Activated naive CD4-positive, alpha-beta T cell treated with anti-CD3 and anti-CD28 coated beads, Interleukin-2, amount 50 U/mL, for 72 hours (primary cell): ENCODE data around the gene UBE2E1. TPM values are rescaled to one million over a fixed set of nuclear protein-coding genes. Genes with fewer than 3 reads are reported as not detected.

Experiments
- ATAC-seq, 2 donors: fragments of 150-1000 bp; cut with Tn5 transposase; 2 replicates each; pipeline ENCODE4 v1.10.0; 2021; ENCODE audit warnings: mild to moderate bottlenecking in 2 of 2, moderate library complexity in 2 of 2
- DNase-seq, 2 donors: peaks; one replicate each; pipeline ENCODE4 v3.0.0; 2021 to 2022; ENCODE audit warnings: low spot score in 2 of 2
- H3K27ac Mint-ChIP-seq, 2 donors: one replicate each; pipeline ENCODE4 v1.8.0; 2022; ENCODE audit warnings: mild to moderate bottlenecking in 2 of 2, mixed read lengths in 2 of 2
- H3K36me3 Mint-ChIP-seq, 2 donors: one replicate each; pipeline ENCODE4 v1.8.0; 2022; ENCODE audit warnings: mixed read lengths in 2 of 2
- H3K9me3 Mint-ChIP-seq, 2 donors: one replicate each; pipeline ENCODE4 v1.8.0; 2022; ENCODE audit warnings: mixed read lengths in 2 of 2
- total RNA-seq, 2 donors: library from RNA; stranded (reverse); gene quantifications; one replicate each; pipeline ENCODE4 v1.2.3, GENCODE V29; 2022

UBE2E1 gene
- 10 to 100 TPM; 29.6 to 82.2 TPM for total RNA-seq

DNA sequence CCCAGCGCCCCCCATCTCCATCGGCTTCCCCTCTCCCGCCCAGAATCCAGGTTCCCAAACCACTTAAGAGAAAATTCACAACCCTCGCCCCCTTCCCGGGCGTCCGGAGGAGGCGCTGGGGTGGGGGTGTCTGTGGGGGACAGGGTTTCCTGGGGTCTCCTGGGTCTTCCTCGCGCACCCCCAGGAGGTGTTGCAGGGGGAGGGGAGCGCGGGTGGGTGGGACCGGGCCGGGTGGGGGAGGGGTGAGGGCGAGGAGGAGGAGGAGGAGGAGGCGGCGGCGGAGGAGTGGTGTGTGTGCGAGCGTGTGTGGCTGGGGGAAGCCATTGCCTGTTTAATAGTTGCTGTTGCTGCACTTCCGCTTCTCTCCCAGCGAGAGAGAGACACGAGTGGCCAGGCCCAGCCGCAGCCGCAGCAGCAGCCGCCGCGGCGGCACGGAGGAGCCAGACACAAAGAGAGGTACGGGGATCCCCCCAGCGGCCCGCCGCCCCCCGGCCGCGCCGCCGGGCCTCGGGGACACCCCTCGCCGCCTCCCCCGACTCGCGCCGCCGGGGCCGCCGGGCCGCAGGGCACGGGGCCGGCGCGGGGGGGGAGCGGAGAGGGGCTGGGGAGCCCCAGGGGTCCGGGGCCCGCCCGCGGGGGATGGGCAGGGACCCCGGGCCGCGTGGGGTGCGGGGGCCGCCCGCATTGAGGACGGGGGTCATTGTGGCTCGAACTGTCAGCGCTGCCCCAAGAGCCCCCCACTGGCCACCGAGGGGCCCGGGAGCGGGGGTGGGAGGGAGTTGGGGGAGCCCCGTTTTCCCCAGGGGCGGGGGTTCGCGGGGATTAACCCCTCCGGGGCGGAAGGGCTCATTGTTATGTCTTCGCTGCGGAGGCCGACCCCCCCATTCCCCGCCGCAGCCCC, at the start of gene UBE2E1:
UBE2E1 (plus strand) TSS at position 323 of the 901 bp plus-strand sequence. CDS start 1,315 bp downstream, outside the sequence.
- Mint-ChIP-seq H3K27ac (peak within 1 kb of the TSS; percentile 78 to 96), H3K9me3 (no peaks in the 10 kb centered on the region), H3K36me3 (peaks cover 16 to 22% of the 10 kb centered on the region in 2 donors)
- DNase-seq (peak; percentile 55 to 70), ATAC-seq (peak; percentile 74 to 80)

DNA sequence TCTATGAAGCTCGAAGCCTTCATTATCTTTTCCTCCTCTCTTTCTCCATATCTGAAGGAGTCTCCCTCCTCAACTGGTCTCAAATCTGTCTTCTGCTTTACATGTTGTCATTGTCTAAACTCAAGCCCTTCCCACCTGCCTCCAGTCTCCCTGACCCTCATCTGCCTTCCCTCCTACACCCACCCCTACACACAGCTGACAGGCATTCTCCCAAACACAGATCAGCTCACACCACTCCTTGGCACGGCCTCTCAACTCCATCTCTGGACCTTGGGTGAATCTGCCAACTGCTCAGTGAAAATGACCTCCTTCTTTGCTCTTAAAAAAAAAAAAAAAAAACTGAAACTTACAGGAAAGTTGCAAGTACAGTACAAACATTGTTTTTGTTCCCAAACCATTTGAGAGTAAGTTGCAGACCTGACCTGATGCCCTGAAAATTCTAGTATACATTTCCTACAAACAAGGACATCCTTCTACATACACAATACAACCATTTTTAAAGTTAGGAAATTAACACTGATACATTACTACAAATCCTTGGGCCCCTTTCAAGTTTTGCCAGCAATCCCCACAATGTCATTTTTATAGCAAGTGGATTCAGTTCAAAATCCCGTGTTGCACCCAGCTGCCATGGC, 49.4 kb upstream of the UBE2E1 start:
- Mint-ChIP-seq H3K36me3 (no peaks in the 10 kb centered on the region), H3K27ac (no peak overlapping the region), H3K9me3 (no peaks in the 10 kb centered on the region)
- DNase-seq: no peak
- ATAC-seq: no peak

DNA sequence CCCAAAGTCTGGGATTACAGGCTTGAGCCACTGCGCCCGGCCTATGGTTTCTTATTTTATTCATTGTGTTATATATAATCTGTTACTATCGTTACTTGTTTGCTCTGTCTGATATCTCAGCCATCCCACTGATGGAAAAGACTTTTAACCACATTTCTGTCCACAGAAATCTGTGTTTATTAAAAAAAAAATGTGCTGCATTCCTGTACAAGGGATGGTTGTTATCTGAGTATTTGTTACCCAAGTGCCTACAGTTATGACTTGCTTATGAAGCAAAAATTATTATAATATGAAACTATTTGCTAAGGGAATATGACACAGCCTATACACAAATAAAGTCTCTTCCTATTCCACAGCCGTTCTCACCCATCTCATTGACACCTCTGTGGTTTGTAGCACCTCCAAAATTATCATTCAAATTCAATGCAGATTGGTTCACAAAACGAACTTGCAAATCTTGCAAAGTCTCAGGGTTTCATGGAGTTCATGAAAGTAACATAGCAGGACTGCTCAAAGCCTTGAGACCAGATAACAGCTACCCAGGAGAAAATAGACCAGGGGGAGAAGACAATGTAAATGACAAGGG, 47.4 kb upstream of the UBE2E1 start:
- DNase-seq (no peak), ATAC-seq (no peak)
- no peak overlapping the region for H3K27ac Mint-ChIP-seq
- no peaks in the 10 kb centered on the region for H3K9me3 Mint-ChIP-seq
- no peaks in the 10 kb centered on the region for H3K36me3 Mint-ChIP-seq

DNA sequence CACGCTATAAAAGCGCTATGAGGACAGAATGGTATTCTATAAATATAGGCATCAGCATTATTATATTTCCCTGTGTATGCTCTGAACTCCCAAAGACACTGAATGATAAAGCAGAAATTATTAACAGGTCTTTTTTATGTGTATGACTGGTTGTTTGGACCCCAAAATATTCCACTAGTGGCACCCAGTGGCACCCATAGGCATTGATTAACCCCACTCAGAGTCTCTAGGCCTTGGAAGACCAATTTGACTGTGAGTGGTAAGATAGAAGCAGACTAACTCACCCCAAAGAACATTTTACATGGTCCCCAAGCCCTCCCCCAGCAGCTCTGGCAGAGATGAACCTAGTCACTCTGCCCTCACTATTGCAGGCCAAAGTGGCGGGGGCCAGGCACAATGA, 45.4 kb upstream of the UBE2E1 start:
- Mint-ChIP-seq H3K27ac (no peak overlapping the region), H3K36me3 (no peaks in the 10 kb centered on the region), H3K9me3 (no peaks in the 10 kb centered on the region)
- no peak for ATAC-seq
- no peak for DNase-seq

DNA sequence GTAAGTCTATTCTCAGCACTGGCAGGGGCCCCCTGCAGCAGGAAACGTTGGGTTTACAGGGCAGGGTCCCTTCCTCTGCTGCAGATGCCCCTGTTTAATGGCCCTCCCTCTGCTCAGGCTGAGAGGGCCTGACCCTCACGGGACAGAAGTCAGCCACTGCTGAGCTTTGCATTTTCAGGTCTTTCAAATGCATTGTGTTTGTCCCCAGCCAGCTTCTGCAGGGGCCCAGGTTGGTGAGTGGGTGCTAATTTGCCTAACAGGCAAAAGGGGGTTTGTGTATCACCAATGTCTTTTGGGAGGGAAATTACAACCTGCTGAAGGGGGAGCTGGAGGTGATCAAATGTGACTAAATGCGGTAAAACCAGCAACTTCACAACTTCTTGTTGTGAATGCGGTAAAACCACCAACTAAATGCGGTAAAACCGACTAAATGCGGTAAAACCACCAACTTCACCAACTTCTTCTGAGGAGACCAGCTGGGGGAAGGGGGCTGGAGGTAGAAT, 44.8 kb upstream of the UBE2E1 start:
- DNase-seq (no peak), ATAC-seq (peak; percentile 55 to 66)
- Mint-ChIP-seq H3K27ac (peak overlapping the region in 1 of 2 donors; percentile 14), H3K9me3 (no peaks in the 10 kb centered on the region), H3K36me3 (no peaks in the 10 kb centered on the region)

DNA sequence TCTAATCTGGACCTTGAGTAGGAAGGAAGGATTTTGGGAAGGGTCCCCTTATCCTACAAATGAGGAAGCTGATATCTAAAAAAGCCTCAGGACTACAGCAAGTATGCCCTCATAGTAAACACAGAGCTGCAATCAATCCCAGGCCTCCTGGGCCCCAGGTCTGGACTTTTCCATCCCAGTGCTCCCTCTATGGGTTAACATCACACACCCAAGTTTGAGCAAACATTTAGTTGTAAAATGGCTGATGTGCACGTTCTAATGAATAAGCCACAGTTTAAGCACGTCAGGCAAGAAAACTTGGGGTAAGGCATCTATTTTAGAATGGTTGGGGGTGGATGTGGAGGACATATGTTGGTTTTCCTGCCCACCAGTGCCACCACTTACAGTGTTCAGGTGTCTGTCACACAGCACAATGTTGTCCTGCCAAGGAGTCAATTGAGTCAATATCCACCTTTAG, 44.3 kb upstream of the UBE2E1 start:
- peak overlapping the region in 1 of 2 donors; percentile 14 for H3K27ac Mint-ChIP-seq
- peak; percentile 22 to 43 for ATAC-seq

DNA sequence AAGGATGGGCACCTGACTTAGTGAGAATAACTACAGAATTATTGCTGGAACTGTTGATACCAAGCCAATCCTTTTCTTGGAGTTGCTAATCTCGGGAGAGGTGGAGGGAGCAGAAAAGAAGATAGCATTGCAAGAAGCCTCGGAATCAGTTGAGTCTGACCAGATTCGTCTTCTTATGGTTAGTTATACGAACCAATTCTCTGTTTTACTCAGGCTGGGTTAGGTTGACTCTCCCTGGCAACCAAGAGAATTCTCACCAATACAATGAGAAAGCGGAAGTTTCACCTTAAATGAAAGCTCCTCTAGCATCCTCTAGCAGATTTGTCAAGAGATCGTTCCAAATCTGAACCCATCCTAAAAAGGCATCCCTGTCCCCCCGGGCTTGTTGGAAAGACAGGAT, 43.5 kb upstream of the UBE2E1 start:
- ATAC-seq: peak; percentile 28 to 79
- H3K36me3 Mint-ChIP-seq: no peaks in the 10 kb centered on the region
- H3K27ac Mint-ChIP-seq: no peak overlapping the region
- H3K9me3 Mint-ChIP-seq: no peaks in the 10 kb centered on the region
- DNase-seq: no peak

More for the DNA sequence above, 44.3 kb upstream of the UBE2E1 start:
- H3K9me3 Mint-ChIP-seq: no peaks in the 10 kb centered on the region
- no peak for DNase-seq
- H3K36me3 Mint-ChIP-seq: no peaks in the 10 kb centered on the region

DNA sequence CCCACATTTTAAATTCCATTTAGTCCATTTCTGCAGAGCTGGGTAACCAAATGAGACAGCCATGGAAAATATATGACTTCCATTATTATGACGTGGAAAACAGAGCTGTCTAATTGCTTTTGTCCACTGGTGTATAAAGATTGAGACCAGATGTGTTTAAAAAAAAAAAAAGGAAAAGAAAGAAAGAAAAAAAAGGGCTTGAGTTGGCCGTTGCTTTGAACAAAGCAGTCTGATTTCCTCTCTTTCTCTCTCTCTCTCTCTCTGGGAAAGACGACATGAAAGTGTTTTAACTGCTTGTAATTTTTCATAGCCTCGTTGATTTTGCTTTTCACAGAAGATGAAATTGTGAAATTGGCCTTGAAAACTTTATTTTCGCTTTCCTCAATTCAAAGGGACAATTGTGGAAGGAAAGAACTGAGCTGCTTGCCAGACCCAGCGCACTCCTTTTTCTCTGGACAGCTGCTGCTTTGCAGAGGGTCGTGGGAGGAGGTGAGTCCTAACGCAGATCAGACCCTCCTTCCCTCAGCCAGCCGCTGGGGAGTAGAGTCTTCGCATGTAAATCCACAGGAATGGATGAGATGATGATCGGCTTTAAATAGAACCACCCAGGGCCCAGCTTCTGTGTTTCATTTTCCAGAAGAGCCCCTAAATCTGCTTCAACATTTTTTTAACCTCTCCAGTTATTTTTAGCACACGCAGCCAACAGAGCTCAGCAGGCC, 42.8 kb upstream of the UBE2E1 start:
- peak overlapping the region in 1 of 2 donors; percentile 14 for H3K27ac Mint-ChIP-seq

DNA sequence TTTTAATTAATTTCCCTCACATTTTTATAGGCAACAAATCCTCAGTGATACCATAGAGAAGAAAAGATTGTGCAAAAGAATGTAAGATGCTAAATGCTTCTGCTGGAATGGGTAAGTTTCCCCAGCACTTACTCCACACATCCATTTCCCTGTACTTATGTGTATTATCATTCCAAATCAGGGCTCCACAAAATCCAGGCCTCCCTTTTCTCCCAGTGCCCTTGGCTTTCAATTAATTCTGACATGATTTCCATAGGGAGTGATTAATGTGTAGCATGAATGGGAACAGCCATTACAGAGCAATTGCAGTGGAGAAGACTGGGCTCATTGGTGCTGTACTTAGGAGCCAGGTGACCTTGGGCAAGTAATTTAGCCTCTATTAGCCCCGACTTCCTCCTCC, 41.3 kb upstream of the UBE2E1 start:
- Mint-ChIP-seq H3K27ac (no peak overlapping the region), H3K36me3 (no peaks in the 10 kb centered on the region), H3K9me3 (no peaks in the 10 kb centered on the region)
- DNase-seq (no peak), ATAC-seq (no peak)

More for the DNA sequence above, 42.8 kb upstream of the UBE2E1 start:
- ATAC-seq: no peak
- H3K9me3 Mint-ChIP-seq: no peaks in the 10 kb centered on the region
- no peaks in the 10 kb centered on the region for H3K36me3 Mint-ChIP-seq
- DNase-seq: no peak

DNA sequence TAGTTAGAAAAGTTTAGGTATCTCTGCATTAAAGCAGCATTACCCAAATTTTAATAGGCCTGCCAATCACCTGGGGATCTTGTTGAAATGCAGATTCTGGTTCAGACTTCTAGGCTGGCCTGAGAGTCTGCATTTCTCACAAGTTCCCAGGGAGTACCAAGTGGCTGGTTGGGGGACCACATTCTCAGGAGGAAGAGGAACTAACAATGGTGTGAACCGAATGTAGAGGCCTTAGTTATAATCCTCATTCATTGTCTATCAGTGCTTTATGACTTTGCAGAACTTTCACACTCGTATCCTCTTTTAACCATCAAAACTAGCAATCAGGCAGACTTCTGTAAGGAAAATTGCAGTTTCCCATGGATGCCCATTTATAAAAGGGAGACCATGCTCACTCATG, 38.2 kb upstream of the UBE2E1 start:
- Mint-ChIP-seq H3K27ac (no peak overlapping the region), H3K36me3 (no peaks in the 10 kb centered on the region), H3K9me3 (no peaks in the 10 kb centered on the region)
- ATAC-seq: no peak
- no peak for DNase-seq

DNA sequence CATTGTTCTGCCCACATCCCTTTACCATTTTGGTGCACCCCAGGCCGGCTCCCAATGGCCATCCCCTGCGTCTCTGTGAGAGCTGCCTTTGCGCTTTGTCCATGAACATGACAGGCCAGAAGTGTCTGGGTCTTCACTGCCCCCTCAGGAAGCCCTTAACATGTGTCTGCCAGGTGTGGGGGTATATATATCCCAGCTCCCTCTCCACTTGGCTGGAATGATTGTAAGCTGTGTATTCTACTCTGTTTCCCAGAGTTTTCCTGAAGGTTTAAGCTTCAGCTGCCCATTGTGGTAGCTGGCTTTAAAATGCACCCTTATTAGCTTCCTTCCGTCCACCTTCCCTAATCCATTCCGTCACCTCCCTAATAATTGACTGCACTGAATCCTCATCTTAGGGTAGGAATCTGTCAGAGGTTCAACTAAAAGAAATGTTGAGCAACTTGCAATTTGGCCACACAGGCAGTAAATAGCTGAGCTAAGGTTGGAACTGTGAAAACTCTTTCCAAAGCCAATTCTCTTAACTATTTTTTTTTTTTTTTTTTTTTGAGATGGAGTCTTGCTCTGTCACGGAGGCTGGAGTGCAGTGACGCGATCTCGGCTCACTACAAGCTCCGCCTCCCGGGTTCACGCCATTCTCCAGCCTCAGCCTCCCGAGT, 30.4 kb upstream of the UBE2E1 start:
- no peak overlapping the region for H3K27ac Mint-ChIP-seq
- H3K36me3 Mint-ChIP-seq: no peaks in the 10 kb centered on the region
- no peak for ATAC-seq
- no peaks in the 10 kb centered on the region for H3K9me3 Mint-ChIP-seq
- DNase-seq: no peak

DNA sequence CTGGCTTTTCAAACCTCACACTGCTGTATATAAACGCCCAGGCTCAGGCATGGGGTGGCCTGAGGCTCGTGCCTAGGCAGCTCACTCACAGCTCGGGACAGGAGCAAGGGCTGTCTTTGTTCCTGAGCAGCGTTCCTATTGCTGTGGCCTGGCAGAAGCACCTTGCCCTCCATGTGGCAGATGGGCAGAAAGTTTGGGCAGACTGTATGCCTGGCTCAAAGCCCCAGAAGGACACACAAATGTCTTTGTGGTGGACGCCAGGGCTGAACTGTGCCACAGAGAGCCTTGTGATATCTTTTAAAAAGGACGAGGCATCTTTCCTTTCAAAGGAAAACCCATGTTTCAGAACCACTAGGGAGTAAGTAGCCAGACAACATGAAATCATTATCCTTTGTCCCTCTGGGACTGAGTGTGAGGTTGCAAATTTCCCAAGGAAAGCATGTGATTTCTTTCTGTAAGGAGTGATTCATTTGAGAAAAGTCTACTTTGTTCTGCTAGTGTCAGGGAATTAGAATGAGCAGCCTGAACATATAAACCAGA, 29.3 kb upstream of the UBE2E1 start:
- Mint-ChIP-seq H3K27ac (no peak overlapping the region), H3K9me3 (peaks cover 0 to 1% of the 10 kb centered on the region in 2 donors), H3K36me3 (no peaks in the 10 kb centered on the region)
- ATAC-seq: no peak
- DNase-seq: no peak

DNA sequence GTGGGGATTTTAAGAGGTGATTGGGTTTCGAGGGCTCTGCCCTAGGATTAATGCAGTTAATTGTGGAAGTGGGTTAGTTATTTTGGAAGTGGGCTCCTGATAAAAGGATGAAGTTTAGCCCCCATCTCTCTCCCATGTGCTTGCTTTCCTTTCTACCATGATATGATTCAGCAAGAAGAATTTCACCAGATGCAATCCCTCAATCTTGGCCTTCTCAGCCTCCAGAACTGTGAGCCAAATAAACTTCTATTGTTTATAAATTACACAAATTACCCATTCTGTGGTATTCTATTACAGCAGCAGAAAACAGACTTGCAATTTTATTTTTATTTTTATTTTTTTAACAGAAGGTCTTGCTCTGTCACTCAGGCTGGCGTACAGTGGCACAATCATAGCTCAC, 27.3 kb upstream of the UBE2E1 start:
- no peak for ATAC-seq
- no peak for DNase-seq
- Mint-ChIP-seq H3K36me3 (peaks cover 0 to 5% of the 10 kb centered on the region in 2 donors), H3K9me3 (peaks cover 3 to 7% of the 10 kb centered on the region in 2 donors), H3K27ac (no peak overlapping the region)

DNA sequence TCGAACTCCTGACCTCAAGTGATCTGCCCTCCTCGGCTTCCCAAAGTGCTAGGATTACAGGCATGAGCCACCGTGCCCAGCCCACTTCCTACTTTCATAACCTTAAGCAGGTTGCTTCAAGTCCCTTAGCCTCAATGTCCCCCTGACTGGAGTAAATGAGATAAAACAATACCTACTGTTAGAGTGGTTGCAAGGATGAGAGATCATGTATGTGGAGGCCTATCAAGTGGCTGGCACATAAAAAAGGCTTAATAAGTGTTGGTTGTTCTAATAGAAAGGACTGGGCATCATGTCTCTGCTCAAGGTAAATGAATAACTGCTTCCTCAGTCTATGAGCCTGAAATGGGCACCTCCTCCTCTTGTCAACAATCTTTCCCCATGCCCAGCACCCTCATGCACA, 25.9 kb upstream of the UBE2E1 start:
- H3K36me3 Mint-ChIP-seq: peaks cover 0 to 5% of the 10 kb centered on the region in 2 donors
- no peak for DNase-seq

DNA sequence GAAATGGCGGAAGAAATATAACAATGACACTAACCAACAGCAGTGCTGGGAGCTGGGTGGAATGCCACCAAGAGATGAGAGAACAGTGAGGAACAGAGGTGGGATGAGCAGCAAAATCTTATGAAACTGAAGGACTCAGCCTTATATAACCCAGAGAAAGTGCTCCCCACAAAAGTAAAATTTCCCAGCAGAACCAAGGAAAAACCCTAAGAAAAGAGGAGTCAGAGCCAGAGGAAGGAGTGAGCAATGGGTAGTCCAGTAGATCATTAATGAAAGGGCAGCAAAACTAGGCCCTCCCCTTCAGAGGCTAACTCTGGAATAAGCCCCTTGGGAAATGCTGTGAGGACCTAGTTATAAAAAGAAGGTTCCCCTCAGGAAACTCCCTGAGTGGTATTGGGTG, 24.7 kb upstream of the UBE2E1 start:
- DNase-seq (no peak), ATAC-seq (no peak)
- H3K27ac Mint-ChIP-seq: no peak overlapping the region
- peaks cover 3 to 7% of the 10 kb centered on the region in 2 donors for H3K9me3 Mint-ChIP-seq
- peaks cover 0 to 5% of the 10 kb centered on the region in 2 donors for H3K36me3 Mint-ChIP-seq

More for the DNA sequence above, 25.9 kb upstream of the UBE2E1 start:
- no peak for ATAC-seq
- peaks cover 3 to 7% of the 10 kb centered on the region in 2 donors for H3K9me3 Mint-ChIP-seq
- H3K27ac Mint-ChIP-seq: peak overlapping the region in 1 of 2 donors; percentile 3

DNA sequence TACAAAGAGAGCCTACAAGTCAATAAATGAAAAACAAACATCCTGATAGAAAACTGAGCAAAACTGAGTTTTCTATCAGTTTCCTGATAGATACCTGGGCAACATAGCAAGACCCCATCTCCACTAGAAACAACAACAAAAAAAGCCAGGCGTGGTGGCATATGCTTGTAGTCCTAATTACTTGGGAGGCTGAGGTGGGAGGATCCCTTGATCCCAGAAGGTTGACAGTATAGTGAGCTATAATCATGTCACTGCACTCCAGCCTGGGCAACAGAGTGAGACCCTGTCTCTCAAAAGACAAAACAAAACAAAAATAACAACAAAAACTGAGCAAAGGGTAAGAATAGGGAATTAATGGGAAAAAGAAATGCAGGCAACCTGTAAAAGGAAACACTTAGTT, 23.9 kb upstream of the UBE2E1 start:
- ATAC-seq: no peak
- Mint-ChIP-seq H3K27ac (no peak overlapping the region), H3K36me3 (peaks cover 0 to 5% of the 10 kb centered on the region in 2 donors), H3K9me3 (peaks cover 3 to 7% of the 10 kb centered on the region in 2 donors)
- no peak for DNase-seq
